ENCODE results near the gene NOL12. TPM values are rescaled to one million over a fixed set of nuclear protein-coding genes. Genes with fewer than 3 reads are reported as not detected.
"Not testable (repeated sequence)": the region's sequence is repeated elsewhere in the genome, so short reads cannot be mapped to it uniquely, and the experiment has no call there.

Gene NOL12
- total RNA-seq, 4 donors from 2014 or later = 44.1 to 143 (median 57.2) TPM

DNA sequence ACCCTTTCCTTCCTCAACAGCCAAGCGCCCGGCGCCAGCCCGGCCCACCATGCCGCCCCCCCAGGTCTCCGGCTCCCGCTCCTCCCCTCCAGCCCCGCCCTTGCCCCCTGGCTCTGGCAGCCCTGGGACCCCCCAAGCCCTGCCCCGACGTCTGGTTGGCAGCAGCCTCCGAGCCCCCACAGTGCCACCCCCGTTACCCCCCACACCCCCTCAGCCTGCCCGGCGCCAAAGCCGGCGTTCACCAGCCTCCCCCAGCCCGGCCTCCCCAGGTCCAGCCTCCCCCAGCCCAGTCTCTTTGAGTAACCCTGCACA lies 30.9 kb upstream of the NOL12 start:
- intact Hi-C loops (cut with DNase I; ENCODE audit: low total_unique reads) (no loop called here), in situ Hi-C loops (cut with MboI; ENCODE audit: low pct_ligation_motif_present in 1 of 4, low pct_unique_long_range_greater_than_20kb in 1 of 4, low sequenced_read_pairs in 3 of 4) (no loop called here)
- H3K27ac ChIP-seq = peak overlapping the region; percentile 80 to 86 (median 83)
- no peak overlapping the region for H3K4me3 ChIP-seq
- DNase-seq = no peak
- TF ChIP-seq POLR2AphosphoS5 (IDR thresholded peaks at IDR 0.05) (no peak), POLR2A (IDR thresholded peaks at IDR 0.05) (no peak), EP300 (IDR thresholded peaks at IDR 0.05; ENCODE audit: low read depth) (no peak)
- TF ChIP-seq, protein P1, sequence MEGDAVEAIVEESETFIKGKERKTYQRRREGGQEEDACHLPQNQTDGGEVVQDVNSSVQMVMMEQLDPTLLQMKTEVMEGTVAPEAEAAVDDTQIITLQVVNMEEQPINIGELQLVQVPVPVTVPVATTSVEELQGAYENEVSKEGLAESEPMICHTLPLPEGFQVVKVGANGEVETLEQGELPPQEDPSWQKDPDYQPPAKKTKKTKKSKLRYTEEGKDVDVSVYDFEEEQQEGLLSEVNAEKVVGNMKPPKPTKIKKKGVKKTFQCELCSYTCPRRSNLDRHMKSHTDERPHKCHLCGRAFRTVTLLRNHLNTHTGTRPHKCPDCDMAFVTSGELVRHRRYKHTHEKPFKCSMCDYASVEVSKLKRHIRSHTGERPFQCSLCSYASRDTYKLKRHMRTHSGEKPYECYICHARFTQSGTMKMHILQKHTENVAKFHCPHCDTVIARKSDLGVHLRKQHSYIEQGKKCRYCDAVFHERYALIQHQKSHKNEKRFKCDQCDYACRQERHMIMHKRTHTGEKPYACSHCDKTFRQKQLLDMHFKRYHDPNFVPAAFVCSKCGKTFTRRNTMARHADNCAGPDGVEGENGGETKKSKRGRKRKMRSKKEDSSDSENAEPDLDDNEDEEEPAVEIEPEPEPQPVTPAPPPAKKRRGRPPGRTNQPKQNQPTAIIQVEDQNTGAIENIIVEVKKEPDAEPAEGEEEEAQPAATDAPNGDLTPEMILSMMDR (IDR thresholded peaks at IDR 0.05) = no peak
- H3K27me3 ChIP-seq = no peaks in the 10 kb centered on the region
- H3K9me3 ChIP-seq = no peaks in the 10 kb centered on the region
- 60% methylated on average over 4 of the region's 17 CpGs; no CpG with 5 or more reads in 1 of the 2 donors for WGBS, 2 donors (ENCODE audit: low coverage in 1 of 2)
- H3K4me1 ChIP-seq = peaks cover 9 to 38% (median 33%) of the 10 kb centered on the region in 4 donors
- H3K36me3 ChIP-seq = peaks cover 0 to 29% (median 8%) of the 10 kb centered on the region in 4 donors

DNA sequence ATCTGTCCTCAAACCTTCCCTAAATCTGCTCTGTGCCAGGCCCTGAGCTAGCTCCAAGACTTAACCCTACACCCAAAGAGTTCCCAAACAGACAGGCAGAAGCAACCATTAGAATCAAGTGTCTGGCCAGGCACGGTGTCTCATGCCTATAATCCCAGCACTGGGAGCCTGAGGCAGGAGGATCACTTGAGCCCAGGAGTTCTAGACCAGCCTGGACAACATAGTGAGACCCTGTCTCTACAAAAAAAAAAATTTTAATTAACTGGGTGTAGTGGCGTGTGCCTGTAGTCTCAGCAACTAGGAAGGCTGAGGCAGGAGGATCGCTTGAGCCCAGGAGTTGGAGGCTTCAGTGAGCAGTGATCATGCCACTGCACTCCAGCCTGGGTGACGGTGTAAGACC lies 29.6 kb upstream of the NOL12 start:
- H3K9me3 ChIP-seq; DNase-seq; intact Hi-C loops (cut with DNase I; ENCODE audit: low total_unique reads); H3K27me3 ChIP-seq; in situ Hi-C loops (cut with MboI; ENCODE audit: low pct_ligation_motif_present in 1 of 4, low pct_unique_long_range_greater_than_20kb in 1 of 4, low sequenced_read_pairs in 3 of 4); H3K4me3 ChIP-seq: not testable (repeated sequence)
- WGBS, 2 donors (ENCODE audit: low coverage in 1 of 2) = 96 to 98% methylated on average over 3 to 4 of the region's 4 CpGs
- Histone ChIP-seq H3K36me3 (peaks cover 0 to 17% (median 2%) of the 10 kb centered on the region in 4 donors), H3K4me1 (peaks cover 22 to 52% (median 47%) of the 10 kb centered on the region in 4 donors), H3K27ac (peak overlapping the region in 1 of 4 donors; percentile 86)

DNA sequence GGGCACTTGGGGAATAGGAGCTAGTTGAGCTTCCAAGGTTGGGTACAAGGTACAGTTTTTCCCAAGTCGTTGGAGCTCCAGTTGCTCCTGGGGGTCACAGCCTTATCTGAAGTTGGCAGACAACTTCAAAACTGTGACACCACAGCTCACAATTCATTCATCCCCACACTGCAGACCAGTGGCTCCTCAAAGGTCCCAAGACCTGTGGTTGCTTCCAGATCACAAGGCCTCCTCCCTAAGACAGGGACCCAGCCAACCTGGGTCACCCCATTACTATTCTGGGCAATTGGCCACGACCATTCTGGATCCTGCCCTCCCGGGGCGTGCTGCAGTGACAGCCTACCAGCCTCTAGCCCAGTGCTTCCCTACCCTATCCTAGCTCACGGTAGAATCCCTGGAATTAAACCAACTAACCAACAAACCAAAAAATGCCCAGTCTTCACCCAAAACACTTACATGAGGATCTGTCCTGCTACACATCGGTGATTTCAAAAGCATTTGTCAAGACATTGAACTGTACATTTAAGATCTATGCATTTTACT lies 28.5 kb upstream of the NOL12 start:
- Histone ChIP-seq H3K4me3 (peak overlapping the region in 3 of 4 donors; percentile 22 to 78 (median 49)), H3K9me3 (no peaks in the 10 kb centered on the region), H3K4me1 (peaks cover 24 to 62% (median 52%) of the 10 kb centered on the region in 4 donors), H3K27me3 (no peaks in the 10 kb centered on the region), H3K36me3 (peaks cover 0 to 6% (median 0%) of the 10 kb centered on the region in 4 donors), H3K27ac (peak overlapping the region; percentile 87 to 93 (median 90))
- DNase-seq = no peak
- no peak for TF ChIP-seq POLR2AphosphoS5 (IDR thresholded peaks at IDR 0.05)
- no peak for TF ChIP-seq POLR2A (IDR thresholded peaks at IDR 0.05)
- no peak for TF ChIP-seq EP300 (IDR thresholded peaks at IDR 0.05; ENCODE audit: low read depth)
- TF ChIP-seq, protein P1 (IDR thresholded peaks at IDR 0.05) = no peak
- intact Hi-C loops (cut with DNase I; ENCODE audit: low total_unique reads) (no loop called here), in situ Hi-C loops (cut with MboI; ENCODE audit: low pct_ligation_motif_present in 1 of 4, low pct_unique_long_range_greater_than_20kb in 1 of 4, low sequenced_read_pairs in 3 of 4) (no loop called here)
- WGBS, 2 donors (ENCODE audit: low coverage in 1 of 2) = 5% methylated on average over 6 of the region's 6 CpGs; no CpG with 5 or more reads in 1 of the 2 donors

DNA sequence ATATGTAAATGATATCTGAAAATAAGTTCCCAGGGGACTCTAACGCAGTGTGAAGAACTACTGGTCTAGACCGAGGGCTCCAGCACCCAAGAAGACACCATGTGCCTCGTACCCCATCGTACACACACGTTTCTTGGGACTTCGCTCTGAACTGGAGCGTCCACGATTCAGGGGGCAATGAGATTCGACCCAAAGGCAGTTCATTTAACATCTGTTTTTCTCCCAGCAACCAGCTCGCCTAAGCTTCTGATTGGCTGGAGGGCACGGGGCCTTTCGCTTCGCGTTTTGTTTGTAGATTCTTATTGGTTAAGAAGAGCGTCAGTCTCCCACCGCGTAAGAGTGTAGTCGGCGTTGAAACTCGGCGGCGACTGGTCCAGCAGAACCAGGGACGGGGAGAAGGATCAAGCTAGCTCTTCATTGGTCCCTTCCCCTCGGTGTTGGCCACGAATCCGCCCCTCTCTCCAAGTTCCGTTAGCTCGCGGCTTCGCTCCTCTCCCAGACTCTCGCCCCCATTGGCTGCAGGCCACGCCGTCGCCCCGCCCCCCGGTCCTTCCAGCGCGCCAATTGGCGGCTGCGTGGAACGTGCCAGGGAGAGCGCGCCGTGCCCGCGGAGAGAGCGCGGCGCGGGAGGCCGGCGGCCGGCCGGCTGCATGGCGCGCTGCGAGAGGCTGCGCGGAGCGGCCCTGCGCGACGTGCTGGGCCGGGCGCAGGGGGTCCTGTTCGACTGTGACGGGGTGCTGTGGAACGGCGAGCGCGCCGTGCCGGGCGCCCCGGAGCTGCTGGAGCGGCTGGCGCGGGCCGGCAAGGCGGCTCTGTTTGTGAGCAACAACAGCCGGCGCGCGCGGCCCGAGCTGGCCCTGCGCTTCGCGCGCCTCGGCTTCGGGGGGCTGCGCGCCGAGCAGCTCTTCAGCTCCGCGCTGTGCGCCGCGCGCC lies 27.7 kb upstream of the NOL12 start, which contains the start of gene PDXP:
PDXP (plus strand) TSS at position 591 of the 933 bp plus-strand sequence; CDS start at position 651, 60 bp downstream.
- Histone ChIP-seq H3K4me1 (peaks cover 24 to 68% (median 52%) of the 10 kb centered on the region in 4 donors), H3K4me3 (peak within 1 kb of the TSS; percentile 60 to 78 (median 69)), H3K27me3 (no peaks in the 10 kb centered on the region), H3K9me3 (no peaks in the 10 kb centered on the region), H3K36me3 (peaks cover 0 to under 1% (median 0%) of the 10 kb centered on the region in 4 donors), H3K27ac (peak within 1 kb of the TSS; percentile 87 to 93 (median 90))
- TF ChIP-seq EP300 (IDR thresholded peaks at IDR 0.05; ENCODE audit: low read depth) = no peak
- TF ChIP-seq POLR2AphosphoS5 (IDR thresholded peaks at IDR 0.05) = peak; percentile 80 to 90 (median 85)
- 0% methylated on average over 64 of the region's 101 CpGs; no CpG with 5 or more reads in 1 of the 2 donors for WGBS, 2 donors (ENCODE audit: low coverage in 1 of 2)
- in situ Hi-C loops (cut with MboI; ENCODE audit: low pct_ligation_motif_present in 1 of 4, low pct_unique_long_range_greater_than_20kb in 1 of 4, low sequenced_read_pairs in 3 of 4) = no loop called here
- intact Hi-C loops (cut with DNase I; ENCODE audit: low total_unique reads) = no loop called here
- DNase-seq = peak; percentile 99
